HL-60 (cell line): Measurements from ENCODE around the gene JAKMIP1.

Source experiments
- SPI1 ChIP-seq: IDR thresholded peaks from 2 replicates; pipeline ENCODE4 v1.6.1; 2012; ENCODE audit warnings: low read depth, mild to moderate bottlenecking, borderline replicate concordance
- TF ChIP-seq, protein P1 (sequence below): IDR thresholded peaks from one replicate; pipeline ENCODE4 v1.5.1; 2011; ENCODE audit warnings: low read length, control low read depth, inconsistent platforms; ENCODE audit not compliant: insufficient read depth
- TF ChIP-seq, protein P2 (sequence below): IDR thresholded peaks from 2 replicates; pipeline ENCODE4 v1.6.1; 2012; ENCODE audit warnings: low read depth; ENCODE audit not compliant: insufficient replicate concordance

DNA sequence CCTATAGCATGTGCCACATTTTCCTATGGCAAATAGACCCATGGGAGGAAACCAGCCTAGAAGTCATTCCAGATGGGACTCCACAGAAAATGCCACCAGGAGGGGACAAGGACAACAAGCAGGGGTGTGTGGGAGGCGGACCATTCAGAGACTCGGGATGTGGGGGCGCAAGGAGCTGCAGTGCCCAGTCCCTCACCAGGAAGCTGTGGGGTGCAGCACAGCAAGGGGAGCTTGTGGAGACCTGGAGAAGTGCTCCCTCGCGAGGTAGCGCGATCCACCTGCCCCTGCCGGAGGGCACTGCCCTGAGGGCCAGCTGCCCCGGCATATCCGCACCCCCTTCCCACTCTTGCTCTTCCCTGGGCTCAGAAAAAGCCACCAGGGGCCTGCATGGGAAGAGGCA is 136.7 kb downstream of the JAKMIP1 start:
- TF ChIP-seq, protein P1, sequence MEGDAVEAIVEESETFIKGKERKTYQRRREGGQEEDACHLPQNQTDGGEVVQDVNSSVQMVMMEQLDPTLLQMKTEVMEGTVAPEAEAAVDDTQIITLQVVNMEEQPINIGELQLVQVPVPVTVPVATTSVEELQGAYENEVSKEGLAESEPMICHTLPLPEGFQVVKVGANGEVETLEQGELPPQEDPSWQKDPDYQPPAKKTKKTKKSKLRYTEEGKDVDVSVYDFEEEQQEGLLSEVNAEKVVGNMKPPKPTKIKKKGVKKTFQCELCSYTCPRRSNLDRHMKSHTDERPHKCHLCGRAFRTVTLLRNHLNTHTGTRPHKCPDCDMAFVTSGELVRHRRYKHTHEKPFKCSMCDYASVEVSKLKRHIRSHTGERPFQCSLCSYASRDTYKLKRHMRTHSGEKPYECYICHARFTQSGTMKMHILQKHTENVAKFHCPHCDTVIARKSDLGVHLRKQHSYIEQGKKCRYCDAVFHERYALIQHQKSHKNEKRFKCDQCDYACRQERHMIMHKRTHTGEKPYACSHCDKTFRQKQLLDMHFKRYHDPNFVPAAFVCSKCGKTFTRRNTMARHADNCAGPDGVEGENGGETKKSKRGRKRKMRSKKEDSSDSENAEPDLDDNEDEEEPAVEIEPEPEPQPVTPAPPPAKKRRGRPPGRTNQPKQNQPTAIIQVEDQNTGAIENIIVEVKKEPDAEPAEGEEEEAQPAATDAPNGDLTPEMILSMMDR: no peak
- TF ChIP-seq, protein P2, sequence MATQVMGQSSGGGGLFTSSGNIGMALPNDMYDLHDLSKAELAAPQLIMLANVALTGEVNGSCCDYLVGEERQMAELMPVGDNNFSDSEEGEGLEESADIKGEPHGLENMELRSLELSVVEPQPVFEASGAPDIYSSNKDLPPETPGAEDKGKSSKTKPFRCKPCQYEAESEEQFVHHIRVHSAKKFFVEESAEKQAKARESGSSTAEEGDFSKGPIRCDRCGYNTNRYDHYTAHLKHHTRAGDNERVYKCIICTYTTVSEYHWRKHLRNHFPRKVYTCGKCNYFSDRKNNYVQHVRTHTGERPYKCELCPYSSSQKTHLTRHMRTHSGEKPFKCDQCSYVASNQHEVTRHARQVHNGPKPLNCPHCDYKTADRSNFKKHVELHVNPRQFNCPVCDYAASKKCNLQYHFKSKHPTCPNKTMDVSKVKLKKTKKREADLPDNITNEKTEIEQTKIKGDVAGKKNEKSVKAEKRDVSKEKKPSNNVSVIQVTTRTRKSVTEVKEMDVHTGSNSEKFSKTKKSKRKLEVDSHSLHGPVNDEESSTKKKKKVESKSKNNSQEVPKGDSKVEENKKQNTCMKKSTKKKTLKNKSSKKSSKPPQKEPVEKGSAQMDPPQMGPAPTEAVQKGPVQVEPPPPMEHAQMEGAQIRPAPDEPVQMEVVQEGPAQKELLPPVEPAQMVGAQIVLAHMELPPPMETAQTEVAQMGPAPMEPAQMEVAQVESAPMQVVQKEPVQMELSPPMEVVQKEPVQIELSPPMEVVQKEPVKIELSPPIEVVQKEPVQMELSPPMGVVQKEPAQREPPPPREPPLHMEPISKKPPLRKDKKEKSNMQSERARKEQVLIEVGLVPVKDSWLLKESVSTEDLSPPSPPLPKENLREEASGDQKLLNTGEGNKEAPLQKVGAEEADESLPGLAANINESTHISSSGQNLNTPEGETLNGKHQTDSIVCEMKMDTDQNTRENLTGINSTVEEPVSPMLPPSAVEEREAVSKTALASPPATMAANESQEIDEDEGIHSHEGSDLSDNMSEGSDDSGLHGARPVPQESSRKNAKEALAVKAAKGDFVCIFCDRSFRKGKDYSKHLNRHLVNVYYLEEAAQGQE: no peak
- TF ChIP-seq SPI1: no peak
